Measurements from ENCODE around the gene FBXL17.

FBXL17 gene

DNA sequence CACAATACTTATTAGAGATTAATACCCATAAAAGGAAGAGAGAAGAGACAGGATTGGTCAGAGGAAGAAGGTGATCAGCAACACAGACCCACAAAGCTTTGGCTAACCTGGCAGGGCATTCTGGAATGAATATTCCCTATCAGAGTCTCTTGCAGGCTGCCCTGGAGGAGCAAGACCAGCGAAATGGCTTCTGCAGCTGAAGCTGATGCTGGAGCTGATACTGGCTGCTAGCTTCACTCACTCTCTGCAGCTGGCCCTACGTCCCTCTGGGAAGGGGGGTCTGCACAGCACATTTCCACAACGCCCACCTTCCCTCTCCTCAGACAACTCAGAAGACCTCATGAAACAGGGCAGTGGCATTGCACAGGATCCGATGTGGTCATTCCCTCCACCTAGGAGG is 541.3 kb downstream of the FBXL17 start:
- no peak overlapping the region for H3K4me3 ChIP-seq (ENCODE audit: low read depth in 1 of 2, low read length in 2 of 2)
- no peak overlapping the region for H3K27ac ChIP-seq (ENCODE audit: low read length)
- TF ChIP-seq, protein P1, sequence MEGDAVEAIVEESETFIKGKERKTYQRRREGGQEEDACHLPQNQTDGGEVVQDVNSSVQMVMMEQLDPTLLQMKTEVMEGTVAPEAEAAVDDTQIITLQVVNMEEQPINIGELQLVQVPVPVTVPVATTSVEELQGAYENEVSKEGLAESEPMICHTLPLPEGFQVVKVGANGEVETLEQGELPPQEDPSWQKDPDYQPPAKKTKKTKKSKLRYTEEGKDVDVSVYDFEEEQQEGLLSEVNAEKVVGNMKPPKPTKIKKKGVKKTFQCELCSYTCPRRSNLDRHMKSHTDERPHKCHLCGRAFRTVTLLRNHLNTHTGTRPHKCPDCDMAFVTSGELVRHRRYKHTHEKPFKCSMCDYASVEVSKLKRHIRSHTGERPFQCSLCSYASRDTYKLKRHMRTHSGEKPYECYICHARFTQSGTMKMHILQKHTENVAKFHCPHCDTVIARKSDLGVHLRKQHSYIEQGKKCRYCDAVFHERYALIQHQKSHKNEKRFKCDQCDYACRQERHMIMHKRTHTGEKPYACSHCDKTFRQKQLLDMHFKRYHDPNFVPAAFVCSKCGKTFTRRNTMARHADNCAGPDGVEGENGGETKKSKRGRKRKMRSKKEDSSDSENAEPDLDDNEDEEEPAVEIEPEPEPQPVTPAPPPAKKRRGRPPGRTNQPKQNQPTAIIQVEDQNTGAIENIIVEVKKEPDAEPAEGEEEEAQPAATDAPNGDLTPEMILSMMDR (IDR thresholded peaks at IDR 0.05; ENCODE audit: borderline replicate concordance, extremely low read depth, low read length, poor library complexity, severe bottlenecking), result no peak
- no peak for TF ChIP-seq EZH2 (IDR thresholded peaks at IDR 0.05; ENCODE audit: borderline replicate concordance, low read depth, low read length, severe bottlenecking)
- no peaks in the 10 kb centered on the region for H3K79me2 ChIP-seq (ENCODE audit: insufficient read depth, low read length)
- H4K20me1 ChIP-seq (ENCODE audit: insufficient read depth, low read length), result no peaks in the 10 kb centered on the region
- H3K27me3 ChIP-seq (ENCODE audit: insufficient read depth, low read length, poor library complexity), result no peaks in the 10 kb centered on the region
- no peak for ATAC-seq (ENCODE audit: insufficient read depth, low read depth)
- H3K4me2 ChIP-seq (ENCODE audit: insufficient read depth, low read length), result no peak overlapping the region
- no peaks in the 10 kb centered on the region for H3K9me3 ChIP-seq (ENCODE audit: insufficient read depth, low read length, severe bottlenecking)
- no peak for DNase-seq
- H2AFZ ChIP-seq (ENCODE audit: low read depth, low read length), result no peak overlapping the region
- H3K9ac ChIP-seq (ENCODE audit: low read depth, low read length), result no peak overlapping the region
- no peaks in the 10 kb centered on the region for H3K4me1 ChIP-seq (ENCODE audit: insufficient read depth, low read length)
- no peaks in the 10 kb centered on the region for H3K36me3 ChIP-seq (ENCODE audit: insufficient read depth, low read length)

DNA sequence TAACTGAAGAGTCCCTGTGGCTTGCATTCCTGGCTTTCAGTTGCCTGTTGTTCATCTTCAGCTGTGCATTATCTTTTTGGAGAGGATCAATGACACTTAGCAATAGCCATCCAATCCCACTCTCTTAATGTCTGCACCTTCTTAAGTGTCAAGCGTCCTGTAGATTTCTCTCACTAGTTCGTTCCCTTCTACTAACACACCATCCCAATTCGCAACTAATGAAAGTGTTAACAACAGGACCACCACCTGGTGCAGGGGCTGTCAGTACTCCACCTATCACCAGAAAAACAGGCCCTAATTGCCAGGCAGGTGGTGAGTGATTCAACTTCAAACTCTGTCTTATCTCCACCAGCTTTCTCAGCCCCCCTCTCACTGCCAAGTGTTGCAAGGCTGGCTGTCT is 541.7 kb downstream of the FBXL17 start:
- H3K36me3 ChIP-seq (ENCODE audit: insufficient read depth, low read length), result no peaks in the 10 kb centered on the region
- H4K20me1 ChIP-seq (ENCODE audit: insufficient read depth, low read length), result no peaks in the 10 kb centered on the region
- no peak overlapping the region for H3K9ac ChIP-seq (ENCODE audit: low read depth, low read length)
- no peak overlapping the region for H2AFZ ChIP-seq (ENCODE audit: low read depth, low read length)
- no peaks in the 10 kb centered on the region for H3K79me2 ChIP-seq (ENCODE audit: insufficient read depth, low read length)
- ATAC-seq (ENCODE audit: insufficient read depth, low read depth) (peak; percentile 17; the same call in 1 of the 3 replicates), DNase-seq (no peak)
- H3K27me3 ChIP-seq (ENCODE audit: insufficient read depth, low read length, poor library complexity), result no peaks in the 10 kb centered on the region
- no peak overlapping the region for H3K4me3 ChIP-seq (ENCODE audit: low read depth in 1 of 2, low read length in 2 of 2)
- no peaks in the 10 kb centered on the region for H3K4me1 ChIP-seq (ENCODE audit: insufficient read depth, low read length)
- no peak overlapping the region for H3K4me2 ChIP-seq (ENCODE audit: insufficient read depth, low read length)
- no peak overlapping the region for H3K27ac ChIP-seq (ENCODE audit: low read length)
- no peak for TF ChIP-seq EZH2 (IDR thresholded peaks at IDR 0.05; ENCODE audit: borderline replicate concordance, low read depth, low read length, severe bottlenecking)
- TF ChIP-seq, protein P1 (IDR thresholded peaks at IDR 0.05; ENCODE audit: borderline replicate concordance, extremely low read depth, low read length, poor library complexity, severe bottlenecking), result no peak
- H3K9me3 ChIP-seq (ENCODE audit: insufficient read depth, low read length, severe bottlenecking), result no peaks in the 10 kb centered on the region

DNA sequence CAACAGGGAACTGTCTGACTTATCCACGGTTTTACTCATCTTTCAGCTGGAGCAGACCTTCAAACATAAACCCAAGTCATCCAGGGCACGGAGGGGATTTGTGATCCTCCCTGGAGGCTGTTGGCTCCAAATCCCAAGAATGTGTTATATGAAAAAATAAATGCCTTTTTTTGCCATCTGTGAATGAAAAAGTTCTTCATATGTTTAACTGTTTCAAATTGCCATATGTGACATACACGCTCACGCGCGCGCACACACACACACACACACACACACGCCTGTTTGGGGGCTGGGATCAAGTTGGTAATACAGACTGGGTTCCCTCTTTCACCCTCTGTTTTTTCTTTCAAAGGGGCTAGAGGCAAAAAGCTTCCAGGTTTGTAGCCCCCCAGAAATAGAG is 546.8 kb downstream of the FBXL17 start:
- TF ChIP-seq, protein P1 (IDR thresholded peaks at IDR 0.05; ENCODE audit: borderline replicate concordance, extremely low read depth, low read length, poor library complexity, severe bottlenecking), result no peak
- no peak for TF ChIP-seq EZH2 (IDR thresholded peaks at IDR 0.05; ENCODE audit: borderline replicate concordance, low read depth, low read length, severe bottlenecking)
- no peak overlapping the region for H3K4me3 ChIP-seq (ENCODE audit: low read depth in 1 of 2, low read length in 2 of 2)
- no peak overlapping the region for H3K27ac ChIP-seq (ENCODE audit: low read length)
- H4K20me1 ChIP-seq (ENCODE audit: insufficient read depth, low read length), result no peaks in the 10 kb centered on the region
- H3K36me3 ChIP-seq (ENCODE audit: insufficient read depth, low read length), result no peaks in the 10 kb centered on the region
- H3K9ac ChIP-seq (ENCODE audit: low read depth, low read length), result no peak overlapping the region
- no peak overlapping the region for H3K4me2 ChIP-seq (ENCODE audit: insufficient read depth, low read length)
- no peaks in the 10 kb centered on the region for H3K9me3 ChIP-seq (ENCODE audit: insufficient read depth, low read length, severe bottlenecking)
- no peak for ATAC-seq (ENCODE audit: insufficient read depth, low read depth)
- H2AFZ ChIP-seq (ENCODE audit: low read depth, low read length), result no peak overlapping the region
- no peaks in the 10 kb centered on the region for H3K27me3 ChIP-seq (ENCODE audit: insufficient read depth, low read length, poor library complexity)
- no peaks in the 10 kb centered on the region for H3K79me2 ChIP-seq (ENCODE audit: insufficient read depth, low read length)
- H3K4me1 ChIP-seq (ENCODE audit: insufficient read depth, low read length), result no peaks in the 10 kb centered on the region
- DNase-seq, result no peak

DNA sequence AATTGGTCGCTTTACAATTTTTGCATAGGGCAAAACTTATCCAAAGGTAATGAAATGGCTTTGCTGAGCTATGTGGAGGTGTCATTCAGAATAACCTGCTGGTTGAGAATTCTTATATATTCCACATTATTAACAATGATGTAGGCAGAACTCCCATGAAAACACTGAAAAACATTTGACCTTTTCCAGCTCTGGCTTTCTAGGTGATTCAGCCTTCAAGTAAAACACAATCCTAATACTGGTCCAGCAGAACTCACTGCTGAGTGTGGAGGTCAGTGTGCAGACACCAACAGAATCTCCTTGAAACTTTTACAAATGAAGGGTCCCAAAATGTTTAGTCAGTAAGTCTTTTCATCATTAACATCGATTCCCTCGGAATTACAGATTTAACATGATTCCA is 549.2 kb downstream of the FBXL17 start:
- Histone ChIP-seq H3K4me3 (ENCODE audit: low read depth in 1 of 2, low read length in 2 of 2) (no peak overlapping the region), H3K4me2 (ENCODE audit: insufficient read depth, low read length) (no peak overlapping the region), H3K9me3 (ENCODE audit: insufficient read depth, low read length, severe bottlenecking) (no peaks in the 10 kb centered on the region), H2AFZ (ENCODE audit: low read depth, low read length) (no peak overlapping the region), H3K36me3 (ENCODE audit: insufficient read depth, low read length) (no peaks in the 10 kb centered on the region), H3K27me3 (ENCODE audit: insufficient read depth, low read length, poor library complexity) (no peaks in the 10 kb centered on the region), H3K4me1 (ENCODE audit: insufficient read depth, low read length) (no peaks in the 10 kb centered on the region), H3K79me2 (ENCODE audit: insufficient read depth, low read length) (no peaks in the 10 kb centered on the region), H3K27ac (ENCODE audit: low read length) (no peak overlapping the region), H3K9ac (ENCODE audit: low read depth, low read length) (no peak overlapping the region), H4K20me1 (ENCODE audit: insufficient read depth, low read length) (no peaks in the 10 kb centered on the region)
- no peak for ATAC-seq (ENCODE audit: insufficient read depth, low read depth)
- TF ChIP-seq, protein P1 (IDR thresholded peaks at IDR 0.05; ENCODE audit: borderline replicate concordance, extremely low read depth, low read length, poor library complexity, severe bottlenecking), result no peak
- TF ChIP-seq EZH2 (IDR thresholded peaks at IDR 0.05; ENCODE audit: borderline replicate concordance, low read depth, low read length, severe bottlenecking), result no peak
- no peak for DNase-seq

Measured in DND-41 (cell line).